ENCODE measurements around the gene KCTD21.

Gene KCTD21

GRCh38 chr11:78221396-78222315, 33.2 kb upstream of the KCTD21 start:
- Histone ChIP-seq H2AFZ (ENCODE audit: low read length) (no peak overlapping the region), H4K20me1 (ENCODE audit: insufficient read depth, low read length, poor library complexity, severe bottlenecking) (no peaks in the 10 kb centered on the region), H3K4me2 (ENCODE audit: low read depth, low read length, poor library complexity, severe bottlenecking) (no peak overlapping the region), H3K4me1 (ENCODE audit: insufficient read depth, low read length, poor library complexity, severe bottlenecking) (no peaks in the 10 kb centered on the region), H3K9me2 (replicated peaks; ENCODE audit: low read depth, low read length) (no peaks in the 10 kb centered on the region), H3K36me3 (ENCODE audit: insufficient read depth, low read length) (no peaks in the 10 kb centered on the region), H3K4me3 (ENCODE audit: low read length, poor library complexity, severe bottlenecking) (no peak overlapping the region), H3K79me2 (ENCODE audit: insufficient read depth, low read length) (no peaks in the 10 kb centered on the region), H3K27me3 (ENCODE audit: insufficient read depth, low read length, poor library complexity, severe bottlenecking) (no peaks in the 10 kb centered on the region), H3K9ac (ENCODE audit: low read depth, low read length, poor library complexity, severe bottlenecking) (no peak overlapping the region), H3K9me3 (ENCODE audit: insufficient read depth, low read depth, low read length) (no peaks in the 10 kb centered on the region), H3F3A (ENCODE audit: low read depth) (no peaks in the 10 kb centered on the region)
- TF ChIP-seq EZH2phosphoT487 (IDR thresholded peaks at IDR 0.05; ENCODE audit: borderline replicate concordance) (no peak), CTCF (conservative IDR thresholded peaks at IDR 0.05; ENCODE audit: low read length) (no peak)

- no peak overlapping the region for H3K9ac ChIP-seq (ENCODE audit: low read depth, low read length, poor library complexity, severe bottlenecking)
- H3K36me3 ChIP-seq (ENCODE audit: insufficient read depth, low read length): no peaks in the 10 kb centered on the region; the same call in 1 of the 2 replicates
- no peak for TF ChIP-seq EZH2phosphoT487 (IDR thresholded peaks at IDR 0.05; ENCODE audit: borderline replicate concordance)
- no peak for TF ChIP-seq CTCF (conservative IDR thresholded peaks at IDR 0.05; ENCODE audit: low read length)
Observed at GRCh38 chr11:78220218-78221157, 32.1 kb upstream of the KCTD21 start.

DNA sequence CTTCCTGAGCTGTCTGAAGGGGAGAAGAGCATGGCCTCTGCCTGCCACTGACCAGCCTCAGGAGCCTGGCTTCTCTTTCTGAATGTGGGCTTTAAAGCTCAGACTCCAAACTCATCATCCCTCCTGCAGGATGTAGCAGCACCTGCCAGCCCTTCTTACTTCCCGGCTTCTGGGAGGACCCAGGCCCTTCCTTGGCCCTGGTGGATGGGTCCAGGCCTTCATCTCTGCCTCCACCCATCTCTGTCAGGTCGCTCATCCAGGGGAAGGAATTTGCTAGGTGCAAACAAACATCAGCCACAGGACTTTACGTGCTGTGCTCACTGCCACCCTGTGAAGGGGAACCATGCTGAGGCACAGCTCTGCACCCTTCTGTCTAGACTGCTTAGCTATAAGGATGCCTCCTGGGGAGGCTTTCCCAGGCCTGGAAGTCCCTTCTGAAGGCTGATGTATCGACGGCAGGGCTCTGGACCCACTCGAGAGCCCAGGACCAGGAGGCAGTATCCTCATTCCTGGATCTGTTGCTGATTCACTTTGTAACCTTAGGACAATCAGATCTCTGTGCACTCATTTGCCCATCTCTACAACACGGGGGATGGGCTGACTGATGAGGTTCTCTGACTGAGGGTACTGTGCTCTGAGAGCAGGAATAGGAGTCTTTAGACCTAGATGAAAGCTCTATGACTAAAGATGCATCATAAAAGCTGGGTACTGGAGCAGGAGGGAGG, 31.2 kb upstream of the KCTD21 start:
- H3K27me3 ChIP-seq (ENCODE audit: insufficient read depth, low read length, poor library complexity, severe bottlenecking): no peaks in the 10 kb centered on the region
- H3K9me2 ChIP-seq (replicated peaks; ENCODE audit: low read depth, low read length): no peaks in the 10 kb centered on the region
- no peaks in the 10 kb centered on the region for H3K4me1 ChIP-seq (ENCODE audit: insufficient read depth, low read length, poor library complexity, severe bottlenecking)
- TF ChIP-seq CTCF (conservative IDR thresholded peaks at IDR 0.05; ENCODE audit: low read length) (no peak), EZH2phosphoT487 (IDR thresholded peaks at IDR 0.05; ENCODE audit: borderline replicate concordance) (no peak)
- H3F3A ChIP-seq (ENCODE audit: low read depth): no peaks in the 10 kb centered on the region
- H3K4me2 ChIP-seq (ENCODE audit: low read depth, low read length, poor library complexity, severe bottlenecking): no peak overlapping the region
- H3K4me3 ChIP-seq (ENCODE audit: low read length, poor library complexity, severe bottlenecking): no peak overlapping the region
- H2AFZ ChIP-seq (ENCODE audit: low read length): no peak overlapping the region
- no peaks in the 10 kb centered on the region for H4K20me1 ChIP-seq (ENCODE audit: insufficient read depth, low read length, poor library complexity, severe bottlenecking)
- H3K9ac ChIP-seq (ENCODE audit: low read depth, low read length, poor library complexity, severe bottlenecking): no peak overlapping the region
- no peaks in the 10 kb centered on the region for H3K9me3 ChIP-seq (ENCODE audit: insufficient read depth, low read depth, low read length)
- H3K36me3 ChIP-seq (ENCODE audit: insufficient read depth, low read length): no peaks in the 10 kb centered on the region; the same call in 1 of the 2 replicates
- H3K79me2 ChIP-seq (ENCODE audit: insufficient read depth, low read length): no peaks in the 10 kb centered on the region

More at GRCh38 chr11:78220218-78221157, 32.1 kb upstream of the KCTD21 start:
- Histone ChIP-seq H3K4me2 (ENCODE audit: low read depth, low read length, poor library complexity, severe bottlenecking) (no peak overlapping the region), H3K9me3 (ENCODE audit: insufficient read depth, low read depth, low read length) (no peaks in the 10 kb centered on the region), H2AFZ (ENCODE audit: low read length) (no peak overlapping the region), H3K79me2 (ENCODE audit: insufficient read depth, low read length) (no peaks in the 10 kb centered on the region), H4K20me1 (ENCODE audit: insufficient read depth, low read length, poor library complexity, severe bottlenecking) (no peaks in the 10 kb centered on the region), H3K4me3 (ENCODE audit: low read length, poor library complexity, severe bottlenecking) (no peak overlapping the region), H3K4me1 (ENCODE audit: insufficient read depth, low read length, poor library complexity, severe bottlenecking) (no peaks in the 10 kb centered on the region), H3K9me2 (replicated peaks; ENCODE audit: low read depth, low read length) (no peaks in the 10 kb centered on the region), H3F3A (ENCODE audit: low read depth) (no peaks in the 10 kb centered on the region), H3K27me3 (ENCODE audit: insufficient read depth, low read length, poor library complexity, severe bottlenecking) (no peaks in the 10 kb centered on the region)

Data from Loucy (cell line).